GM15510 (cell line): ENCODE results near the gene FCHSD2.

Experiments used
- POLR2A ChIP-seq: IDR thresholded peaks from 3 replicates; pipeline ENCODE4 v1.6.1; 2011; ENCODE audit warnings: borderline replicate concordance; ENCODE audit not compliant: insufficient read length; ENCODE audit errors: extremely low read depth

Gene FCHSD2

DNA sequence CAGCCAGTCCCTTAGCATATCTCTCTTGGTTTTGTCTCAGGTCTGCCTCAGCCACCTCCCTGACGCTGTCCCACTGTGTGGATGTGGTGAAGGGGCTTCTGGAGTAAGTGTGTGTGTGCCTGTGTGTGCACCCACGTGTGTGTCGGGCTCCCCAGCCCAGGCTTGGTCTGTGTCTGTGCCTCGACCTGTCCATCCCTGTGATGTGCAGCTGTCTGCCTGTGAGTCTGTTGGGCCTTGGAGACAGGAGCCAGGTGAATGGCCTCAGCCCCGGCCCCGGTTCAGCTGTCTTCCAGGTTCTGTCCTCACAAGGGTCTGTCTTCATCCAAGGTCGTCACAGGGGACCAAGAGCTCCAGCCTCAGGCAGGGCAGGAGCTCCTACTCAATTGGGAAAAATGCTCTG lies 318.1 kb downstream of the FCHSD2 start:
- no peak for TF ChIP-seq POLR2A

- peak; percentile 14 for TF ChIP-seq POLR2A
Observed at GRCh38 chr11:72823105-72823804, 318.9 kb downstream of the FCHSD2 start.

- TF ChIP-seq POLR2A = no peak
Observed at GRCh38 chr11:72821920-72822799, 320.0 kb downstream of the FCHSD2 start.

DNA sequence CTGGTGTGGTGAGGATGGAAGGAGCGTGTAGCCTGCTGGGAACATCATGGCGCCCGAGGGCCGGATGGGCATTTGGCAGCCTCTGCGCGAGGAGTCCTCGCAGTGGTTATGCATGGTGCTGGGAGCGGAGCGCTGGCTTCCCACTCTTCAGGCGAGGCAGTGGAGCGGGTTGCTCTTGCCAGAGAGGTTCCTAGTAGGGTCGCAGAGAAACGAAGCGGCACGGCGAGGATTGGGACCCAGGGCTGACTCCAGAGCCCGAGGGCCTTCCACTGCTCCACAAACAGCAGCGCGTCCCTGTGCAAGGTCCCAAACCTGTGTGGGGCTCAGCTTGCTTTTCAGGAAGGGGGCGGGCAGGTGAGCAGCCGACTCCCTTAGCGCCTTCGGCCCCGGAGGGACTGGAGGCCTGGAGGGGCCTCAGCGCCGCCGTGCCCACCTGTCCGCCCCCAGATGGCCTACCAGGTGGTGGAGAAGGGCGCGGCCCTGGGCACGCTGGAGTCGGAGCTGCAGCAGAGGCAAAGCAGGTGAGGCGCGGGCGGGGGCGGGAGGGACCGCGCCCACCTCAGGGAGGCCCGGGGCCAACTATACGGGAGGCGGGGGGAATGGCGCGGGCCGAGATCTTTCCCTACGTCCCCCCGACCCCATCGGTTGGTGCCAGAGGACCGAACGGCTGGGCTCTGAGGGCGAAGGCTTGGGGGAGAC lies 320.7 kb downstream of the FCHSD2 start:
- no peak for TF ChIP-seq POLR2A

GRCh38 chr11:72820439-72821139 lies 321.5 kb downstream of the FCHSD2 start:
- TF ChIP-seq POLR2A = no peak

- TF ChIP-seq POLR2A = no peak
Observed at GRCh38 chr11:72818971-72819370, 323.1 kb downstream of the FCHSD2 start.

DNA sequence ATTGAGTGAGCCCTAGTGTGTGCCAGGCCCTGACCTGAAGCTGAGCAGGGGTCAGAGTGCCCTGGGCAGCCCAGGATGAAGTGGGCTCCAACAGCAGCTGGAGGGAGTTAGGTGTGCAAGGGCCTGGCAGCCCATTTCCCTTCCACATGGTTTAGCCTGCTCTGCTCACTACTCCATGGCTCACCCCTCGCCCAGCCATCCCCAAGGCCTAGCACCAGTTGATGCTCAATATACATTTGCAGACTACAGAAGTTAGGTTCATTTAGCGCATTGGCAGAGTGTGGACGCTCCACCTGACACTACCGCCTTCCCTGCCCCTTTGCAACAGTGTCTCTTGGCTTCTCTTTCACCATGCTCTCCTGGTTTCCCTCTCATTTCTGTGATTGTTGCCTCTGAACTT lies 324.2 kb downstream of the FCHSD2 start:
- no peak for TF ChIP-seq POLR2A

GRCh38 chr11:72816404-72816990 lies 325.6 kb downstream of the FCHSD2 start:
- no peak for TF ChIP-seq POLR2A

DNA sequence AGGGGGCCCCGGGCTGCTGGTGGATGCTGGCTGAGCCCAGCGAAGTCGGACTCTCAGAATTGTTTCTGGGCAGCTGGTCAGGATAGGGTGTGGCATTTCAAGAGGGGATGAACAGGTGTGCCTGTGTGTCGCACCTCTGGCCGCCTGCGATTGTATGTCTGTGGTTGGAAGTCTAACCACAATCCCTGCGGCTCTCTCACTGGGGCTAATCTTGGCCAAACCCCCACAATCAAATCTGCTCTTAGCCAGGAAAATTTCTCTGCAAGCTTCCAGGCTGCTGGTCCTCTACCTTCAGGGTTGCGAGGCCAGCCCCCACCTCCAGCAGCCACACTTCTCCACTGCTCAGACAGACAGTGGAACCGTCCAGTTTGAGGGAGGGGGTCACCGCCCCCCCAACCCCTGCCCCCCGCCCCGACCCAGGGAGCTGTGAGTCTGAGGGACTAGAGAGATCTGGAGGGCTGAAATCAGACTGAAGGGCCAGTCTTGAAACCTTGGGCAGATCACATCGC lies 327.0 kb downstream of the FCHSD2 start:
- no peak for TF ChIP-seq POLR2A

- peak; percentile 53 for TF ChIP-seq POLR2A
Observed at GRCh38 chr11:72814286-72815109, 327.6 kb downstream of the FCHSD2 start, which contains the start of gene ATG16L2. TSS of gene ATG16L2 (plus strand) at chr11:72814411. CDS start at chr11:72814446, 35 bp downstream.

- TF ChIP-seq POLR2A = peak; percentile 96
Observed at GRCh38 chr11:72813740-72814285, 328.3 kb downstream of the FCHSD2 start.

- TF ChIP-seq POLR2A = no peak
Observed at GRCh38 chr11:72812967-72813739, 329.0 kb downstream of the FCHSD2 start.
